ENCODE measurements around the gene RASAL2. TPM values are rescaled to one million over a fixed set of nuclear protein-coding genes. Genes with fewer than 3 reads are reported as not detected.

The RASAL2 gene
- total RNA-seq, 1 experiment from 2014 or later = 36.8 TPM

GRCh38 chr1:178411756-178412399 is 318.0 kb downstream of the RASAL2 start:
- ChIA-PET CTCF (no interaction called here), POLR2A (no interaction called here)
- H3K27me3 Mint-ChIP-seq (ENCODE audit: insufficient read depth, unreplicated experiment) = no peaks in the 10 kb centered on the region
- peaks cover 4% of the 10 kb centered on the region for H3K36me3 Mint-ChIP-seq (ENCODE audit: insufficient read depth, unreplicated experiment)
- no peak for DNase-seq
- Histone ChIP-seq H3K4me1 (no peaks in the 10 kb centered on the region), H3K4me3 (ENCODE audit: low read depth, low read length) (no peak overlapping the region), H3K27me3 (replicated peaks; ENCODE audit: control insufficient read depth, insufficient read depth, low read length) (no peaks in the 10 kb centered on the region), H3K9me3 (no peaks in the 10 kb centered on the region), H3K36me3 (ENCODE audit: control insufficient read depth, insufficient read depth, low read length) (no peaks in the 10 kb centered on the region)
- H3K4me1 Mint-ChIP-seq (ENCODE audit: low read depth, unreplicated experiment) = no peaks in the 10 kb centered on the region
- TF ChIP-seq, protein P1, sequence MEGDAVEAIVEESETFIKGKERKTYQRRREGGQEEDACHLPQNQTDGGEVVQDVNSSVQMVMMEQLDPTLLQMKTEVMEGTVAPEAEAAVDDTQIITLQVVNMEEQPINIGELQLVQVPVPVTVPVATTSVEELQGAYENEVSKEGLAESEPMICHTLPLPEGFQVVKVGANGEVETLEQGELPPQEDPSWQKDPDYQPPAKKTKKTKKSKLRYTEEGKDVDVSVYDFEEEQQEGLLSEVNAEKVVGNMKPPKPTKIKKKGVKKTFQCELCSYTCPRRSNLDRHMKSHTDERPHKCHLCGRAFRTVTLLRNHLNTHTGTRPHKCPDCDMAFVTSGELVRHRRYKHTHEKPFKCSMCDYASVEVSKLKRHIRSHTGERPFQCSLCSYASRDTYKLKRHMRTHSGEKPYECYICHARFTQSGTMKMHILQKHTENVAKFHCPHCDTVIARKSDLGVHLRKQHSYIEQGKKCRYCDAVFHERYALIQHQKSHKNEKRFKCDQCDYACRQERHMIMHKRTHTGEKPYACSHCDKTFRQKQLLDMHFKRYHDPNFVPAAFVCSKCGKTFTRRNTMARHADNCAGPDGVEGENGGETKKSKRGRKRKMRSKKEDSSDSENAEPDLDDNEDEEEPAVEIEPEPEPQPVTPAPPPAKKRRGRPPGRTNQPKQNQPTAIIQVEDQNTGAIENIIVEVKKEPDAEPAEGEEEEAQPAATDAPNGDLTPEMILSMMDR (IDR thresholded peaks at IDR 0.05; ENCODE audit: insufficient read depth in 1 of 2, low read depth in 1 of 2, low read length in 1 of 2, severe bottlenecking in 1 of 2, unreplicated experiment in 1 of 2) = no peak
- H3K27ac Mint-ChIP-seq (ENCODE audit: unreplicated experiment) = no peak overlapping the region
- no peak overlapping the region for H3K4me3 Mint-ChIP-seq (ENCODE audit: unreplicated experiment)
- peaks cover 23% of the 10 kb centered on the region for H3K9me3 Mint-ChIP-seq (ENCODE audit: unreplicated experiment)
- intact Hi-C loops (cut with micrococcal nuclease; ENCODE audit: unreplicated experiment) = no loop called here
- no TSS peak for BruUV-seq (replicated peaks)

- Histone ChIP-seq H3K4me3 (ENCODE audit: low read depth, low read length) (no peak overlapping the region), H3K27me3 (replicated peaks; ENCODE audit: control insufficient read depth, insufficient read depth, low read length) (no peaks in the 10 kb centered on the region), H3K36me3 (ENCODE audit: control insufficient read depth, insufficient read depth, low read length) (no peaks in the 10 kb centered on the region), H3K4me1 (no peaks in the 10 kb centered on the region), H3K9me3 (no peaks in the 10 kb centered on the region)
- H3K9me3 Mint-ChIP-seq (ENCODE audit: unreplicated experiment) = peaks cover 28% of the 10 kb centered on the region
- H3K27me3 Mint-ChIP-seq (ENCODE audit: insufficient read depth, unreplicated experiment) = no peaks in the 10 kb centered on the region
- peaks cover 6% of the 10 kb centered on the region for H3K36me3 Mint-ChIP-seq (ENCODE audit: insufficient read depth, unreplicated experiment)
- ChIA-PET CTCF (no interaction called here), POLR2A (no interaction called here)
- no peaks in the 10 kb centered on the region for H3K4me1 Mint-ChIP-seq (ENCODE audit: low read depth, unreplicated experiment)
- TF ChIP-seq, protein P1 (IDR thresholded peaks at IDR 0.05; ENCODE audit: insufficient read depth in 1 of 2, low read depth in 1 of 2, low read length in 1 of 2, severe bottlenecking in 1 of 2, unreplicated experiment in 1 of 2) = no peak
- no peak overlapping the region for H3K4me3 Mint-ChIP-seq (ENCODE audit: unreplicated experiment)
- no TSS peak for BruUV-seq (replicated peaks)
- intact Hi-C loops (cut with micrococcal nuclease; ENCODE audit: unreplicated experiment) = no loop called here
- H3K27ac Mint-ChIP-seq (ENCODE audit: unreplicated experiment) = no peak overlapping the region
- DNase-seq = no peak
Observed at GRCh38 chr1:178412400-178412770, 318.5 kb downstream of the RASAL2 start.

DNA sequence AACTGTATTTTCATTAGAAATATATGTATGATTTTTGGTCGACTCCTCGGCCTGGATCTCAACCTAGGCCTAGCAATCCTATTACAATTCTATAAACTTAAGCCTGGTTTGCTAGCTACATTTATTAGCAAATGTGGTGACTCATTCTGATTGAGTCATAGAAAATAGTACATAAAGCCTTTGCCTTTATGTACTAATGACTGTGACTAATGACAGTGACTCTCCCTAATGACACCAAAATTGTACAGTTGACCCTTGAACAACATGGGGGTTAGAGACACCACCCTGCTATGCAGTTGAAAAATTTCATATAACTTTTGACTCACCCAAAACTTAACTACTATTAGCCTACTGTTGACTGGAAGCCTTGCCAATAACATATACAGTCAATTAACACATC is 324.0 kb downstream of the RASAL2 start:
- Mint-ChIP-seq H3K4me3 (ENCODE audit: unreplicated experiment) (no peak overlapping the region), H3K27ac (ENCODE audit: unreplicated experiment) (no peak overlapping the region), H3K9me3 (ENCODE audit: unreplicated experiment) (peaks cover 11% of the 10 kb centered on the region), H3K36me3 (ENCODE audit: insufficient read depth, unreplicated experiment) (peaks cover 6% of the 10 kb centered on the region), H3K4me1 (ENCODE audit: low read depth, unreplicated experiment) (no peaks in the 10 kb centered on the region), H3K27me3 (ENCODE audit: insufficient read depth, unreplicated experiment) (no peaks in the 10 kb centered on the region)
- no peaks in the 10 kb centered on the region for H3K4me1 ChIP-seq
- intact Hi-C loops (cut with micrococcal nuclease; ENCODE audit: unreplicated experiment) = no loop called here
- ChIA-PET POLR2A (no interaction called here), CTCF (no interaction called here)
- no TSS peak for BruUV-seq (replicated peaks)
- no peak for DNase-seq
- H3K36me3 ChIP-seq (ENCODE audit: control insufficient read depth, insufficient read depth, low read length) = no peaks in the 10 kb centered on the region
- no peaks in the 10 kb centered on the region for H3K27me3 ChIP-seq (replicated peaks; ENCODE audit: control insufficient read depth, insufficient read depth, low read length)
- TF ChIP-seq, protein P1 (IDR thresholded peaks at IDR 0.05; ENCODE audit: insufficient read depth in 1 of 2, low read depth in 1 of 2, low read length in 1 of 2, severe bottlenecking in 1 of 2, unreplicated experiment in 1 of 2) = no peak
- no peaks in the 10 kb centered on the region for H3K9me3 ChIP-seq
- no peak overlapping the region for H3K4me3 ChIP-seq (ENCODE audit: low read depth, low read length)
